ENCODE data around the gene TMCO4.

Gene TMCO4

GRCh38 chr1:19715334-19716203 lies 84.1 kb downstream of the TMCO4 start:
- Histone ChIP-seq H3K4me1 (ENCODE audit: low read length) (peaks cover 18% of the 10 kb centered on the region), H3K4me2 (ENCODE audit: low read length) (peak overlapping the region; percentile 54), H3K79me2 (ENCODE audit: low read length) (no peaks in the 10 kb centered on the region), H3K27me3 (ENCODE audit: low read depth, low read length) (no peaks in the 10 kb centered on the region), H3K9me3 (ENCODE audit: insufficient read depth, low read length) (no peaks in the 10 kb centered on the region), H2AFZ (ENCODE audit: low read depth, low read length) (no peak overlapping the region), H4K20me1 (ENCODE audit: insufficient read depth, low read length) (no peaks in the 10 kb centered on the region), H3K27ac (ENCODE audit: low read length) (no peak overlapping the region), H3K36me3 (replicated peaks; ENCODE audit: low read depth, low read length) (peaks cover 2% of the 10 kb centered on the region), H3K9ac (ENCODE audit: low read length) (no peak overlapping the region), H3K4me3 (ENCODE audit: low read length) (peak overlapping the region; percentile 47; the same call in 1 of the 2 replicates)
- TF ChIP-seq, protein P1, sequence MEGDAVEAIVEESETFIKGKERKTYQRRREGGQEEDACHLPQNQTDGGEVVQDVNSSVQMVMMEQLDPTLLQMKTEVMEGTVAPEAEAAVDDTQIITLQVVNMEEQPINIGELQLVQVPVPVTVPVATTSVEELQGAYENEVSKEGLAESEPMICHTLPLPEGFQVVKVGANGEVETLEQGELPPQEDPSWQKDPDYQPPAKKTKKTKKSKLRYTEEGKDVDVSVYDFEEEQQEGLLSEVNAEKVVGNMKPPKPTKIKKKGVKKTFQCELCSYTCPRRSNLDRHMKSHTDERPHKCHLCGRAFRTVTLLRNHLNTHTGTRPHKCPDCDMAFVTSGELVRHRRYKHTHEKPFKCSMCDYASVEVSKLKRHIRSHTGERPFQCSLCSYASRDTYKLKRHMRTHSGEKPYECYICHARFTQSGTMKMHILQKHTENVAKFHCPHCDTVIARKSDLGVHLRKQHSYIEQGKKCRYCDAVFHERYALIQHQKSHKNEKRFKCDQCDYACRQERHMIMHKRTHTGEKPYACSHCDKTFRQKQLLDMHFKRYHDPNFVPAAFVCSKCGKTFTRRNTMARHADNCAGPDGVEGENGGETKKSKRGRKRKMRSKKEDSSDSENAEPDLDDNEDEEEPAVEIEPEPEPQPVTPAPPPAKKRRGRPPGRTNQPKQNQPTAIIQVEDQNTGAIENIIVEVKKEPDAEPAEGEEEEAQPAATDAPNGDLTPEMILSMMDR (IDR thresholded peaks at IDR 0.05; ENCODE audit: low read depth, low read length), result peak; percentile 71
- no peak for TF ChIP-seq EZH2phosphoT487 (IDR thresholded peaks at IDR 0.05; ENCODE audit: low read depth)

DNA sequence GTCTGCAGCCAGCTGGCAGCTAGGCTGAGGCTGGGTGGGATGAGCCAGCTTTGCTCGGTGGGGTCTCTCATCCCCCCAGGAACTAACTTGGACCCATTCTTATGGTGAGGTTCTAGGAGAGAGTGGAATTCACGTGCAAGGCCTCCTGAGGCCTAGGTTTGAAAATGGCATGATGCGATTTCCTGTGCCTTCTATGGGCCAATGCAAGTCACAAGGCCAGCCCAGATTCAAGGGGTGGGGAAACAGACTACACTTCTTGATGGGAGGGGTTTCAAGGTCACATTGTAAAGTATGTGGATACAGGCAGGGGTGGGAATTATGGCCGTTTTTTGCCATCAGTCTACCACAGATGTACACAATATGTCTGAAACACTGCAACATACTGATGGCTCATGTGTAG lies 86.8 kb downstream of the TMCO4 start:
- Histone ChIP-seq H3K9me3 (ENCODE audit: insufficient read depth, low read length) (no peaks in the 10 kb centered on the region), H3K9ac (ENCODE audit: low read length) (no peak overlapping the region), H2AFZ (ENCODE audit: low read depth, low read length) (no peak overlapping the region), H3K4me1 (ENCODE audit: low read length) (peaks cover 24% of the 10 kb centered on the region), H3K36me3 (replicated peaks; ENCODE audit: low read depth, low read length) (peaks cover 5% of the 10 kb centered on the region), H3K79me2 (ENCODE audit: low read length) (no peaks in the 10 kb centered on the region), H3K27ac (ENCODE audit: low read length) (no peak overlapping the region), H3K27me3 (ENCODE audit: low read depth, low read length) (no peaks in the 10 kb centered on the region), H4K20me1 (ENCODE audit: insufficient read depth, low read length) (no peaks in the 10 kb centered on the region), H3K4me2 (ENCODE audit: low read length) (no peak overlapping the region), H3K4me3 (ENCODE audit: low read length) (no peak overlapping the region)
- TF ChIP-seq, protein P1 (IDR thresholded peaks at IDR 0.05; ENCODE audit: low read depth, low read length), result no peak

- Histone ChIP-seq H3K9me3 (ENCODE audit: insufficient read depth, low read length) (no peaks in the 10 kb centered on the region), H2AFZ (ENCODE audit: low read depth, low read length) (peak overlapping the region; percentile 85), H3K27ac (ENCODE audit: low read length) (peak overlapping the region; percentile 86), H3K9ac (ENCODE audit: low read length) (peak overlapping the region; percentile 25; the same call in 1 of the 2 replicates), H4K20me1 (ENCODE audit: insufficient read depth, low read length) (no peaks in the 10 kb centered on the region), H3K4me3 (ENCODE audit: low read length) (peak overlapping the region; percentile 62), H3K27me3 (ENCODE audit: low read depth, low read length) (no peaks in the 10 kb centered on the region), H3K4me1 (ENCODE audit: low read length) (peaks cover 24% of the 10 kb centered on the region), H3K79me2 (ENCODE audit: low read length) (no peaks in the 10 kb centered on the region), H3K4me2 (ENCODE audit: low read length) (peak overlapping the region; percentile 68), H3K36me3 (replicated peaks; ENCODE audit: low read depth, low read length) (peaks cover 5% of the 10 kb centered on the region)
- TF ChIP-seq, protein P1 (IDR thresholded peaks at IDR 0.05; ENCODE audit: low read depth, low read length), result no peak
- TF ChIP-seq EZH2phosphoT487 (IDR thresholded peaks at IDR 0.05; ENCODE audit: low read depth), result no peak
Measured at GRCh38 chr1:19710825-19711611, 88.7 kb downstream of the TMCO4 start.

- H4K20me1 ChIP-seq (ENCODE audit: insufficient read depth, low read length), result no peaks in the 10 kb centered on the region
- no peak overlapping the region for H3K4me2 ChIP-seq (ENCODE audit: low read length)
- no peak overlapping the region for H3K27ac ChIP-seq (ENCODE audit: low read length)
- peaks cover 5% of the 10 kb centered on the region for H3K36me3 ChIP-seq (replicated peaks; ENCODE audit: low read depth, low read length)
- TF ChIP-seq, protein P1 (IDR thresholded peaks at IDR 0.05; ENCODE audit: low read depth, low read length), result no peak
- no peak for TF ChIP-seq EZH2phosphoT487 (IDR thresholded peaks at IDR 0.05; ENCODE audit: low read depth)
- H3K4me1 ChIP-seq (ENCODE audit: low read length), result peaks cover 20% of the 10 kb centered on the region
- no peak overlapping the region for H3K9ac ChIP-seq (ENCODE audit: low read length)
- H3K9me3 ChIP-seq (ENCODE audit: insufficient read depth, low read length), result no peaks in the 10 kb centered on the region
- H2AFZ ChIP-seq (ENCODE audit: low read depth, low read length), result no peak overlapping the region
- no peaks in the 10 kb centered on the region for H3K27me3 ChIP-seq (ENCODE audit: low read depth, low read length)
- no peak overlapping the region for H3K4me3 ChIP-seq (ENCODE audit: low read length)
- H3K79me2 ChIP-seq (ENCODE audit: low read length), result no peaks in the 10 kb centered on the region
Measured at GRCh38 chr1:19709260-19709793, 90.4 kb downstream of the TMCO4 start.
